H9 (cell line): ENCODE results near the gene GJE1. TPM values are rescaled to one million over a fixed set of nuclear protein-coding genes. Genes with fewer than 3 reads are reported as not detected.
A peak's percentile ranks its signal among the peaks of the same experiment; 100 is the strongest.

Experiments used
- DNase-seq: peaks from one replicate; pipeline ENCODE4 v3.0.0-alpha.2; 2017
- H2AFZ ChIP-seq: one replicate; pipeline ENCODE4 v1.6.1; 2013; ENCODE audit warnings: mild to moderate bottlenecking, low read length, control low read depth, moderate library complexity
- H2AK5ac ChIP-seq: 2 replicates; pipeline ENCODE4 v1.6.1; 2013; ENCODE audit warnings: low read length, control low read depth, mixed read lengths; ENCODE audit not compliant: insufficient read length
- H2BK120ac ChIP-seq: one replicate; pipeline ENCODE4 v1.6.1; 2013; ENCODE audit warnings: low read depth, mild to moderate bottlenecking, low read length, control low read depth, inconsistent platforms; ENCODE audit not compliant: poor library complexity, severe bottlenecking
- H2BK12ac ChIP-seq: 2 replicates; pipeline ENCODE4 v1.6.1; 2013; ENCODE audit warnings: low read length, control low read depth, mixed read lengths, low read depth; ENCODE audit not compliant: insufficient read length
- H2BK15ac ChIP-seq: 2 replicates; pipeline ENCODE4 v1.6.1; 2013; ENCODE audit warnings: low read depth, low read length, control low read depth
- H2BK20ac ChIP-seq: one replicate; pipeline ENCODE4 v1.6.1; 2013; ENCODE audit warnings: low read depth, mild to moderate bottlenecking, low read length, control low read depth, inconsistent platforms; ENCODE audit not compliant: poor library complexity, severe bottlenecking
- H2BK5ac ChIP-seq: 2 replicates; pipeline ENCODE4 v1.6.1; 2013; ENCODE audit warnings: low read length, control low read depth, mixed read lengths; ENCODE audit not compliant: insufficient read length
- H3K14ac ChIP-seq: 2 replicates; pipeline ENCODE4 v1.6.1; 2013; ENCODE audit warnings: low read length, control low read depth; ENCODE audit not compliant: insufficient read depth
- H3K18ac ChIP-seq: 2 replicates; pipeline ENCODE4 v1.6.1; 2013; ENCODE audit warnings: low read depth, mild to moderate bottlenecking, mixed read lengths, low read length, control low read depth; ENCODE audit not compliant: insufficient read length
- H3K23ac ChIP-seq: 2 replicates; pipeline ENCODE4 v1.6.1; 2013; ENCODE audit warnings: low read length, control low read depth, mixed read lengths, low read depth; ENCODE audit not compliant: insufficient read length
- H3K23me2 ChIP-seq: 2 replicates; pipeline ENCODE4 v1.6.1; 2013; ENCODE audit warnings: low read depth, mild to moderate bottlenecking, mixed read lengths, low read length, control low read depth; ENCODE audit not compliant: insufficient read length, poor library complexity, severe bottlenecking
- H3K27ac ChIP-seq: 2 replicates; pipeline ENCODE4 v1.5.1; 2013; ENCODE audit warnings: low read length, control low read depth, mixed read lengths, low read depth; ENCODE audit not compliant: insufficient read length
- H3K27me3 ChIP-seq: 2 replicates; pipeline ENCODE4 v1.6.1; 2013; ENCODE audit warnings: low read length, control low read depth, inconsistent platforms; ENCODE audit not compliant: insufficient read depth
- H3K4ac ChIP-seq: 2 replicates; pipeline ENCODE4 v1.6.1; 2013; ENCODE audit warnings: low read depth, mild to moderate bottlenecking, control low read depth, inconsistent platforms, low read length, moderate library complexity
- H3K4me1 ChIP-seq: 2 replicates; pipeline ENCODE4 v1.6.1; 2013; ENCODE audit warnings: low read length, control low read depth, inconsistent platforms; ENCODE audit not compliant: insufficient read depth
- H3K4me2 ChIP-seq: 2 replicates; pipeline ENCODE4 v1.6.1; 2013; ENCODE audit warnings: low read length, control low read depth, mixed read lengths; ENCODE audit not compliant: insufficient read length, insufficient read depth
- H3K56ac ChIP-seq: 2 replicates; pipeline ENCODE4 v1.6.1; 2013; ENCODE audit warnings: low read depth, mild to moderate bottlenecking, mixed read lengths, low read length, control low read depth; ENCODE audit not compliant: insufficient read length
- H3K79me1 ChIP-seq: 2 replicates; pipeline ENCODE4 v1.6.1; 2013; ENCODE audit warnings: low read depth, mild to moderate bottlenecking, moderate library complexity, low read length, control low read depth, inconsistent platforms; ENCODE audit not compliant: insufficient read depth, poor library complexity, severe bottlenecking
- H3K79me2 ChIP-seq: 2 replicates; pipeline ENCODE4 v1.6.1; 2013; ENCODE audit warnings: low read length, control low read depth, inconsistent platforms; ENCODE audit not compliant: insufficient read depth
- H3K9ac ChIP-seq: 2 replicates; pipeline ENCODE4 v1.6.1; 2013; ENCODE audit warnings: low read length, control low read depth, mixed read lengths; ENCODE audit not compliant: insufficient read length; ENCODE audit errors: extremely low read depth
- H3K9me3 ChIP-seq: one replicate; pipeline ENCODE4 v1.6.1; 2013; ENCODE audit warnings: low read depth, low read length, inconsistent platforms; ENCODE audit not compliant: control insufficient read depth
- H3T11ph ChIP-seq: one replicate; pipeline ENCODE4 v1.6.1; 2013; ENCODE audit warnings: mild to moderate bottlenecking, low read length, control low read depth, inconsistent platforms
- H4K20me1 ChIP-seq: one replicate; pipeline ENCODE4 v1.6.1; 2013; ENCODE audit not compliant: control insufficient read depth, insufficient read length, insufficient read depth
- H4K5ac ChIP-seq: 2 replicates; pipeline ENCODE4 v1.6.1; 2013; ENCODE audit warnings: low read depth, mild to moderate bottlenecking, mixed read lengths, low read length, control low read depth; ENCODE audit not compliant: insufficient read length
- H4K8ac ChIP-seq: replicated peaks from 2 replicates; pipeline ENCODE4 v1.6.1; 2013; ENCODE audit warnings: low read length, control low read depth, mixed read lengths, low read depth; ENCODE audit not compliant: insufficient read length
- H4K91ac ChIP-seq: 2 replicates; pipeline ENCODE4 v1.6.1; 2013; ENCODE audit warnings: low read depth, mild to moderate bottlenecking, moderate library complexity, mixed read lengths, low read length, control low read depth; ENCODE audit not compliant: insufficient read length
- H3K27ac Mint-ChIP-seq, 3 experiments: 2 replicates in 2 of 3; 3 replicates in 1 of 3; pipeline ENCODE4 v1.8.0; 2020 to 2021; ENCODE audit warnings: mixed read lengths in 3 of 3, mild to moderate bottlenecking in 1 of 3, moderate library complexity in 1 of 3
- H3K27me3 Mint-ChIP-seq: 2 replicates; pipeline ENCODE4 v1.8.0; 2021; ENCODE audit warnings: low read depth, mild to moderate bottlenecking, moderate library complexity, mixed read lengths
- H3K36me3 Mint-ChIP-seq, 3 experiments: 2 replicates in 2 of 3; 3 replicates in 1 of 3; pipeline ENCODE4 v1.8.0; 2020 to 2021; ENCODE audit warnings: low read depth in 3 of 3, mixed read lengths in 3 of 3; ENCODE audit not compliant: insufficient read depth in 1 of 3
- H3K4me1 Mint-ChIP-seq, 2 experiments: 2 replicates each; pipeline ENCODE4 v1.8.0; 2020; ENCODE audit warnings: mixed read lengths in 2 of 2
- H3K4me3 Mint-ChIP-seq, 2 experiments: 2 replicates in 1 of 2; 3 replicates in 1 of 2; pipeline ENCODE4 v1.8.0; 2020 to 2021; ENCODE audit warnings: mild to moderate bottlenecking in 2 of 2, mixed read lengths in 2 of 2, moderate library complexity in 1 of 2
- H3K9me3 Mint-ChIP-seq, 2 experiments: 2 replicates in 1 of 2; 3 replicates in 1 of 2; pipeline ENCODE4 v1.8.0; 2020; ENCODE audit warnings: mild to moderate bottlenecking in 2 of 2, mixed read lengths in 2 of 2, moderate library complexity in 1 of 2
- WGBS: extraction: QIAGEN DNeasy Blood & Tissue Kit; methylation state at CpG from one replicate; pipeline ENCODE4 v1.1.7; 2013; ENCODE audit warnings: missing lambda C conversion rate, low lambda C conversion rate, mixed read lengths; ENCODE audit not compliant: insufficient read length; ENCODE audit errors: extremely low coverage; 5-methylcytosine and 5-hydroxymethylcytosine counted together
- total RNA-seq: library from RNA; stranded (reverse); gene quantifications from 2 replicates; pipeline ENCODE4 v1.2.1, GENCODE V29; 2021
- TF ChIP-seq, protein P1 (sequence below): fragments of 200-600 bp; sonication (generic); conservative IDR thresholded peaks from 3 replicates; pipeline ENCODE4 v1.8.0; 2021; ENCODE audit warnings: antibody characterized with exemption, mild to moderate bottlenecking

GJE1 gene
- total RNA-seq, 1 experiment from 2014 or later: not detected

- Histone ChIP-seq H4K8ac (no peak within 1 kb of the TSS), H3K79me2 (peaks cover 19% of the 10 kb centered on the region; the same call in 1 of the 2 replicates), H3K27me3 (no peaks in the 10 kb centered on the region), H2BK5ac (no peak within 1 kb of the TSS), H3K27ac (no peak within 1 kb of the TSS), H2BK20ac (no peak within 1 kb of the TSS), H3T11ph (no peak within 1 kb of the TSS), H3K79me1 (no peaks in the 10 kb centered on the region), H2BK120ac (no peak within 1 kb of the TSS), H3K23me2 (no peaks in the 10 kb centered on the region), H3K14ac (no peak within 1 kb of the TSS), H2AK5ac (no peak within 1 kb of the TSS), H3K23ac (no peak within 1 kb of the TSS), H3K4me1 (no peaks in the 10 kb centered on the region), H3K56ac (no peak within 1 kb of the TSS), H3K4me2 (peak within 1 kb of the TSS; percentile 73), H3K18ac (no peak within 1 kb of the TSS), H4K20me1 (no peaks in the 10 kb centered on the region), H4K91ac (no peak within 1 kb of the TSS), H2BK12ac (no peak within 1 kb of the TSS), H2AFZ (peak within 1 kb of the TSS; percentile 75), H3K9me3 (no peaks in the 10 kb centered on the region), H4K5ac (no peak within 1 kb of the TSS), H3K9ac (peak within 1 kb of the TSS; percentile 72), H3K4ac (no peak within 1 kb of the TSS), H2BK15ac (no peak within 1 kb of the TSS)
- Mint-ChIP-seq H3K27ac (peak within 1 kb of the TSS; percentile 44 to 95 (median 79); a peak in 6 of 7 replicates), H3K4me1 (peaks cover 31 to 34% of the 10 kb centered on the region in 2 experiments), H3K36me3 (peaks cover 2 to 9% (median 9%) of the 10 kb centered on the region in 3 experiments; a peak in 5 of 7 replicates), H3K27me3 (no peaks in the 10 kb centered on the region; the same call in 1 of the 2 replicates), H3K9me3 (no peaks in the 10 kb centered on the region), H3K4me3 (peak within 1 kb of the TSS; percentile 93 to 95)
- peak; percentile 99 for DNase-seq
- no CpG with 5 or more reads among the region's 38 CpGs for WGBS
- TF ChIP-seq, protein P1, sequence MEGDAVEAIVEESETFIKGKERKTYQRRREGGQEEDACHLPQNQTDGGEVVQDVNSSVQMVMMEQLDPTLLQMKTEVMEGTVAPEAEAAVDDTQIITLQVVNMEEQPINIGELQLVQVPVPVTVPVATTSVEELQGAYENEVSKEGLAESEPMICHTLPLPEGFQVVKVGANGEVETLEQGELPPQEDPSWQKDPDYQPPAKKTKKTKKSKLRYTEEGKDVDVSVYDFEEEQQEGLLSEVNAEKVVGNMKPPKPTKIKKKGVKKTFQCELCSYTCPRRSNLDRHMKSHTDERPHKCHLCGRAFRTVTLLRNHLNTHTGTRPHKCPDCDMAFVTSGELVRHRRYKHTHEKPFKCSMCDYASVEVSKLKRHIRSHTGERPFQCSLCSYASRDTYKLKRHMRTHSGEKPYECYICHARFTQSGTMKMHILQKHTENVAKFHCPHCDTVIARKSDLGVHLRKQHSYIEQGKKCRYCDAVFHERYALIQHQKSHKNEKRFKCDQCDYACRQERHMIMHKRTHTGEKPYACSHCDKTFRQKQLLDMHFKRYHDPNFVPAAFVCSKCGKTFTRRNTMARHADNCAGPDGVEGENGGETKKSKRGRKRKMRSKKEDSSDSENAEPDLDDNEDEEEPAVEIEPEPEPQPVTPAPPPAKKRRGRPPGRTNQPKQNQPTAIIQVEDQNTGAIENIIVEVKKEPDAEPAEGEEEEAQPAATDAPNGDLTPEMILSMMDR: peak; percentile 91
Observed at GRCh38 chr6:142146828-142147662, 14.3 kb downstream of the GJE1 start, which contains the start of the genes NMBR and VTA1. Gene NMBR (minus strand): TSS chr6:142147122. CDS start chr6:142088658, 58,464 bp downstream. Gene VTA1 (plus strand): TSS chr6:142147263. CDS start chr6:142147288, 25 bp downstream.
